ENCODE data around the gene RPS8. TPM values are rescaled to one million over a fixed set of nuclear protein-coding genes. Genes with fewer than 3 reads are reported as not detected.
"Not testable (repeated sequence)": the region's sequence is repeated elsewhere in the genome, so short reads cannot be mapped to it uniquely, and the experiment has no call there.

The RPS8 gene
- total and polyA plus RNA-seq, 2 experiments from 2014 or later = 503 to 2,179 TPM

DNA sequence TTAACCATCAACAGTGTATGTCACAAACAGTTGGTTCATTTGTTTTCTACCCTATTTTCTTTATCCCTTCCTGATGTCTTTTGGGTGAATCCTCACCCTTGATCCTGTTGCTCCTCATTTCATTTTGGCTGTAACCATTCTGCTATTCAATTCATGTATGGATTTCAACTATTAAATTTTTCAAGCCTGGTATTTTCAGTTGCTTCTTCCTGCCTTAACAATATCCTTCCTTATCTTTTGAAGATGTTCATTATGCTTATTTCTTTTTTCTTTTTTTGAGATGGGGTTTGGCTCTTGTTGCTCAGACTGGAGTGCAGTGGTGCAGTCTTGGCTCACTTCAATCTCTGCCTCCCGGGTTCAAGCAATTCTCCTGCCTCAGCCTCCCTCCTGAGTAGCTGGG lies 41.6 kb upstream of the RPS8 start:
- WGBS (ENCODE audit: low lambda C conversion rate, missing lambda C conversion rate) = 93% methylated on average over 1 of the region's 1 CpG

GRCh38 chr1:44735992-44736391 lies 39.3 kb upstream of the RPS8 start:
- no peak overlapping the region for H3K27ac ChIP-seq
- H3K27me3 ChIP-seq = no peaks in the 10 kb centered on the region
- H3K4me3 ChIP-seq = no peak overlapping the region
- H3K79me2 ChIP-seq = peaks cover 9% of the 10 kb centered on the region
- no peak overlapping the region for H2AFZ ChIP-seq
- no peak for DNase-seq (ENCODE audit: low spot score)
- no peaks in the 10 kb centered on the region for H3K9me2 ChIP-seq (replicated peaks; ENCODE audit: insufficient read depth)
- no peaks in the 10 kb centered on the region for H4K20me1 ChIP-seq (ENCODE audit: insufficient read depth, poor library complexity, severe bottlenecking)
- no peaks in the 10 kb centered on the region for H3K36me3 ChIP-seq (replicated peaks; ENCODE audit: insufficient read depth, low read depth)
- WGBS (ENCODE audit: low lambda C conversion rate, missing lambda C conversion rate) = 93% methylated on average over 1 of the region's 1 CpG
- H3K9me3 ChIP-seq (ENCODE audit: low read depth) = no peaks in the 10 kb centered on the region
- H3K4me1 ChIP-seq (ENCODE audit: insufficient read depth) = peaks cover 3% of the 10 kb centered on the region
- H3K4me2 ChIP-seq = no peak overlapping the region
- no peak for TF ChIP-seq EZH2 (IDR thresholded peaks at IDR 0.05; ENCODE audit: borderline replicate concordance)
- TF ChIP-seq EZH2phosphoT487 (IDR thresholded peaks at IDR 0.05; ENCODE audit: low read depth, severe bottlenecking, unreplicated experiment) = no peak
- TF ChIP-seq CTCF (IDR thresholded peaks at IDR 0.05; ENCODE audit: poor library complexity) = no peak

More for the DNA sequence above, 41.6 kb upstream of the RPS8 start:
- Histone ChIP-seq H3K9me2 (replicated peaks; ENCODE audit: insufficient read depth) (no peaks in the 10 kb centered on the region), H2AFZ (no peak overlapping the region), H3K4me2 (no peak overlapping the region), H3K27ac (no peak overlapping the region), H3K4me1 (ENCODE audit: insufficient read depth) (no peaks in the 10 kb centered on the region), H3K27me3 (no peaks in the 10 kb centered on the region), H3K9me3 (ENCODE audit: low read depth) (no peaks in the 10 kb centered on the region), H3K4me3 (no peak overlapping the region), H3K79me2 (no peaks in the 10 kb centered on the region), H4K20me1 (ENCODE audit: insufficient read depth, poor library complexity, severe bottlenecking) (no peaks in the 10 kb centered on the region), H3K36me3 (replicated peaks; ENCODE audit: insufficient read depth, low read depth) (no peaks in the 10 kb centered on the region)
- no peak for DNase-seq (ENCODE audit: low spot score)
- TF ChIP-seq CTCF (IDR thresholded peaks at IDR 0.05; ENCODE audit: poor library complexity) = no peak
- TF ChIP-seq EZH2phosphoT487 (IDR thresholded peaks at IDR 0.05; ENCODE audit: low read depth, severe bottlenecking, unreplicated experiment) = no peak
- no peak for TF ChIP-seq EZH2 (IDR thresholded peaks at IDR 0.05; ENCODE audit: borderline replicate concordance)

DNA sequence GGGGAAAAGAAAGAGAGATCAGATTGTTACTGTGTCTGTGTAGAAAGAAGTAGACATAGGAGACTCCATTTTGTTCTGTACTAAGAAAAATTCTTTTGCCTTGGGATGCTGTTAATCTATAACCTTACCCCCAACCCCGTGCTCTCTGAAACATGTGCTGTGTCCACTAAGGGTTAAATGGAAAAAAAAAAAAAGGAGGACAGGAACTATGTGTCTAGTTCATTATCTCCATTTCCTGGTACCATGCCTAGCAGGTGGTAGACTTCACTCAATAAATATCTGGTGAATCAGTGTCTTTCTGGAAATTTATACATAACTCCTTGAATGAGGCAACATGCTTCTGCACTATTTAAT lies 36.4 kb upstream of the RPS8 start:
- Histone ChIP-seq H3K79me2 (peaks cover 10% of the 10 kb centered on the region), H2AFZ (peak overlapping the region; percentile 79), H3K4me3 (peak overlapping the region; percentile 63), H3K27ac (peak overlapping the region; percentile 85), H3K4me2 (peak overlapping the region; percentile 75)
- not testable (repeated sequence) for H3K9me2 ChIP-seq (replicated peaks; ENCODE audit: insufficient read depth); H3K36me3 ChIP-seq (replicated peaks; ENCODE audit: insufficient read depth, low read depth); H3K27me3 ChIP-seq; DNase-seq (ENCODE audit: low spot score); H3K4me1 ChIP-seq (ENCODE audit: insufficient read depth); H4K20me1 ChIP-seq (ENCODE audit: insufficient read depth, poor library complexity, severe bottlenecking); H3K9me3 ChIP-seq (ENCODE audit: low read depth)
- 60% methylated on average over 1 of the region's 1 CpG for WGBS (ENCODE audit: low lambda C conversion rate, missing lambda C conversion rate)

DNA sequence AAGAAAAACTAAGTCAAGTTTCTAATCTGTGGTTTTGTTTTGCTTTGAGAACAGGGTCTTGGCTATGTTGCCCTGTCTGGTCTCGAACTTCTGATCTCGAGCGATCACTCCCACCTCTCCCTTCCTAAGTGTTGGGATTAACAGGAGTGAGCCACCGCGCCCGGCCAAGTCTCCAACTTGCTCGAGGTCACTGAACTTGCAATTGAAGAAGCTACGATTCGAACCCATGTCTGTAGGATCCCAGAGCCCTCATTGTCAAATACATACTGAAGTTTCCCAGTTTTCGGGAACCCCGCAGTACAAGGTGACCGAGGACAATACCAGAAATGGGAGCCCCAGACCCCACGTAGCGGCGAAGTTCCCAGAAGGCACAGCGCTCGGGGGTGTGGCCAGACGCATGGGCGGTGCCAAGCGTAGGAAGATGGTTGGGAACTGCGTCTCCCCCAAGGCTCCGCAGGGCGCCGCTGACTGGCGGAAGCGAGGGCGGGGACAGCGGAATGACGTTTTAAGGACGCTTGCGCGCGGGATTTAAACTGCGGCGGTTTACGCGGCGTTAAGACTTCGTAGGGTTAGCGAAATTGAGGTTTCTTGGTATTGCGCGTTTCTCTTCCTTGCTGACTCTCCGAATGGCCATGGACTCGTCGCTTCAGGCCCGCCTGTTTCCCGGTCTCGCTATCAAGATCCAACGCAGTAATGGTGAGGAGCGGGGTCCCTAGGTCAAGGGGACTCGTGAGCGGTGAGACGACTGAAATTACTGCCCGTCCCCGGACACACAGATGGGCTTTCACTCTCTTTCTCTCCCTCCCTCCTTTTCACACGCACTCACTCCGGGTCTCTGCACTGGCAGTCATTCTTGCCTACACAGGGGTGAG lies 35.8 kb upstream of the RPS8 start, which contains the start of gene KIF2C:
Gene KIF2C, plus strand, starts transcription at position 531 of the 872 bp plus-strand sequence. Its CDS starts 96 bp downstream, at position 627.
- H3K9me2 ChIP-seq (replicated peaks; ENCODE audit: insufficient read depth) = no peaks in the 10 kb centered on the region
- H3K27ac ChIP-seq = peak within 1 kb of the TSS; percentile 85
- H4K20me1 ChIP-seq (ENCODE audit: insufficient read depth, poor library complexity, severe bottlenecking) = no peaks in the 10 kb centered on the region
- peak within 1 kb of the TSS; percentile 63 for H3K4me3 ChIP-seq
- peaks cover 3% of the 10 kb centered on the region for H3K4me1 ChIP-seq (ENCODE audit: insufficient read depth)
- WGBS (ENCODE audit: low lambda C conversion rate, missing lambda C conversion rate) = 4% methylated on average over 57 of the region's 57 CpGs
- H3K4me2 ChIP-seq = peak within 1 kb of the TSS; percentile 83
- no peak for TF ChIP-seq CTCF (IDR thresholded peaks at IDR 0.05; ENCODE audit: poor library complexity)
- no peak for TF ChIP-seq EZH2 (IDR thresholded peaks at IDR 0.05; ENCODE audit: borderline replicate concordance)
- no peak for TF ChIP-seq EZH2phosphoT487 (IDR thresholded peaks at IDR 0.05; ENCODE audit: low read depth, severe bottlenecking, unreplicated experiment)
- H3K9me3 ChIP-seq (ENCODE audit: low read depth) = no peaks in the 10 kb centered on the region
- no peaks in the 10 kb centered on the region for H3K27me3 ChIP-seq
- no peaks in the 10 kb centered on the region for H3K36me3 ChIP-seq (replicated peaks; ENCODE audit: insufficient read depth, low read depth)
- peak; percentile 99 for DNase-seq (ENCODE audit: low spot score)
- H2AFZ ChIP-seq = peak within 1 kb of the TSS; percentile 79
- H3K79me2 ChIP-seq = peaks cover 10% of the 10 kb centered on the region
